ENCODE data around the gene TPPP3.

- no peak for TF ChIP-seq SPI1 (IDR thresholded peaks at IDR 0.05; ENCODE audit: low read depth, low read length)
- TF ChIP-seq POLR2A (IDR thresholded peaks at IDR 0.05; ENCODE audit: low read depth, low read length), result no peak
- TF ChIP-seq POLR2AphosphoS5 (IDR thresholded peaks at IDR 0.05; ENCODE audit: low read depth, low read length), result no peak
- TF ChIP-seq TAF1 (IDR thresholded peaks at IDR 0.05; ENCODE audit: low read depth, low read length), result no peak
- no peak for TF ChIP-seq PAX5 (IDR thresholded peaks at IDR 0.05; ENCODE audit: insufficient read depth, low read length, severe bottlenecking)
Observed at GRCh38 chr16:67388591-67388990, 4.7 kb downstream of the TPPP3 start.

All from GM12891 (cell line).